Mesenchymal stem cell (in vitro differentiated cells and primary cell): ENCODE measurements around the gene GATAD1.

Experiments
- DNase-seq: peaks from one replicate; pipeline ENCODE4 v3.0.0-alpha.2; 2013
- H2AFZ ChIP-seq: one replicate; pipeline ENCODE4 v1.6.1; 2013; ENCODE audit warnings: low read depth, mild to moderate bottlenecking, control low read depth, inconsistent platforms, low read length, moderate library complexity
- H2AK5ac ChIP-seq: 2 replicates; pipeline ENCODE4 v1.6.1; 2013; ENCODE audit warnings: low read length, moderate library complexity, mild to moderate bottlenecking, inconsistent platforms; ENCODE audit not compliant: severe bottlenecking
- H2BK120ac ChIP-seq: one replicate; pipeline ENCODE4 v1.6.1; 2013; ENCODE audit warnings: low read depth, mild to moderate bottlenecking, inconsistent platforms, low read length, moderate library complexity
- H2BK12ac ChIP-seq, 2 experiments: one replicate each; pipeline ENCODE4 v1.6.1; 2013; ENCODE audit warnings: inconsistent platforms in 2 of 2, low read length in 2 of 2, mild to moderate bottlenecking in 2 of 2, moderate library complexity in 2 of 2, control low read depth in 1 of 2
- H2BK15ac ChIP-seq: one replicate; pipeline ENCODE4 v1.6.1; 2013; ENCODE audit warnings: mild to moderate bottlenecking, low read depth, inconsistent platforms; ENCODE audit not compliant: poor library complexity, severe bottlenecking
- H2BK5ac ChIP-seq: 2 replicates; pipeline ENCODE4 v1.6.1; 2013; ENCODE audit warnings: low read depth, mild to moderate bottlenecking, low read length, control low read depth, inconsistent platforms; ENCODE audit not compliant: poor library complexity, severe bottlenecking
- H3K14ac ChIP-seq, 2 experiments: one replicate each; pipeline ENCODE4 v1.6.1; 2013; ENCODE audit warnings: inconsistent platforms in 2 of 2, low read length in 2 of 2, control low read depth in 1 of 2, mild to moderate bottlenecking in 1 of 2, moderate library complexity in 1 of 2
- H3K18ac ChIP-seq, 2 experiments: one replicate each; pipeline ENCODE4 v1.6.1; 2013; ENCODE audit warnings: inconsistent platforms in 2 of 2, low read length in 2 of 2, control low read depth in 1 of 2, low read depth in 1 of 2, mild to moderate bottlenecking in 1 of 2
- H3K23ac ChIP-seq, 2 experiments: one replicate each; pipeline ENCODE4 v1.6.1; 2013; ENCODE audit warnings: inconsistent platforms in 2 of 2, low read length in 2 of 2, mild to moderate bottlenecking in 2 of 2, moderate library complexity in 2 of 2, control low read depth in 1 of 2
- H3K27ac ChIP-seq: 2 replicates; pipeline ENCODE4 v1.5.1; 2013; ENCODE audit warnings: mild to moderate bottlenecking, moderate library complexity, low read length, control low read depth, inconsistent platforms; ENCODE audit not compliant: poor library complexity, severe bottlenecking
- H3K27me3 ChIP-seq, 2 experiments: 2 replicates each; pipeline versions ENCODE4 v1.6.1 to v1.7.0; 2013; ENCODE audit warnings: low read length in 2 of 2, mild to moderate bottlenecking in 2 of 2, moderate library complexity in 2 of 2, control low read depth in 1 of 2, inconsistent platforms in 1 of 2; ENCODE audit not compliant: control insufficient read depth in 1 of 2, insufficient read depth in 1 of 2
- H3K36me3 ChIP-seq, 2 experiments: 2 replicates each; pipeline versions ENCODE4 v1.6.1 to v1.7.0; 2013; ENCODE audit warnings: low read length in 2 of 2, control low read depth in 1 of 2, inconsistent platforms in 1 of 2, low read depth in 1 of 2, mild to moderate bottlenecking in 1 of 2; ENCODE audit not compliant: insufficient read depth in 2 of 2, control insufficient read depth in 1 of 2
- H3K4ac ChIP-seq, 2 experiments: one replicate each; pipeline ENCODE4 v1.6.1; 2013; ENCODE audit warnings: inconsistent platforms in 2 of 2, low read length in 2 of 2, mild to moderate bottlenecking in 2 of 2, moderate library complexity in 2 of 2, control low read depth in 1 of 2, low read depth in 1 of 2
- H3K4me1 ChIP-seq: 2 replicates; pipeline ENCODE4 v1.6.1; 2013; ENCODE audit warnings: low read depth, low read length, control low read depth; ENCODE audit not compliant: control insufficient read depth, insufficient read depth
- H3K4me2 ChIP-seq: 2 replicates; pipeline ENCODE4 v1.6.1; 2013; ENCODE audit warnings: low read length, mild to moderate bottlenecking, inconsistent platforms; ENCODE audit not compliant: poor library complexity, severe bottlenecking
- H3K4me3 ChIP-seq, 2 experiments: 2 replicates each; pipeline versions ENCODE4 v1.5.1 to v1.7.0; 2013; ENCODE audit warnings: low read length in 2 of 2, mild to moderate bottlenecking in 2 of 2, control low read depth in 1 of 2, low read depth in 1 of 2; ENCODE audit not compliant: insufficient read depth in 1 of 2
- H3K79me1 ChIP-seq: replicated peaks from 2 replicates; pipeline ENCODE4 v1.6.1; 2013; ENCODE audit warnings: mild to moderate bottlenecking, control low read depth, low read length, inconsistent platforms; ENCODE audit not compliant: poor library complexity, severe bottlenecking
- H3K9ac ChIP-seq: 2 replicates; pipeline ENCODE4 v1.7.0; 2013; ENCODE audit warnings: mild to moderate bottlenecking, low read length, moderate library complexity
- H3K9me3 ChIP-seq: 2 replicates; pipeline ENCODE4 v1.7.0; 2013; ENCODE audit warnings: mild to moderate bottlenecking, low read length; ENCODE audit not compliant: control insufficient read depth
- H4K8ac ChIP-seq: one replicate; pipeline ENCODE4 v1.6.1; 2013; ENCODE audit warnings: inconsistent platforms, mild to moderate bottlenecking, low read length, moderate library complexity
- H4K91ac ChIP-seq: one replicate; pipeline ENCODE4 v1.6.1; 2013; ENCODE audit warnings: mild to moderate bottlenecking, low read length, inconsistent platforms
- WGBS: methylation state at CpG from one replicate; pipeline ENCODE4 v1.1.7; 2013; ENCODE audit warnings: mixed read lengths; 5-methylcytosine and 5-hydroxymethylcytosine counted together

Gene GATAD1

DNA sequence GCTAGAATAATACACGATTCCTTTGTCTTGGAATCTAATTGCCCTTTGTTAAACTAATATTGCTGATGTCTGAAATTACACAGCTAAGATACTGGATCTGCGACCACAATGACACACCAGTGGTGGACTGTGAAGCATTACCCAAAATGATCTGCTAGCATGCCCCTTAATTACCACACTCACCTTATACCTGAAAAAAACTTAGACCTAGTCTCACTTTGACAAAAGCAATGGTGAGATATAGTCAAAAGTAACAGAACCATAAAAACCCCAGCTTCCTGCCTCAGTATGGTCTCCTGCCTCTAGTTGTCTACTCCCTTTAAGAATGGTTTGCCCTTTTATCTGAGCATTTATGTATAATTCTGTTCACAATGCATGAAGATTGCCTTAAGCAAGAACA lies 51.3 kb downstream of the GATAD1 start:
- no peak overlapping the region for H2AK5ac ChIP-seq
- no peak overlapping the region for H3K4me2 ChIP-seq
- H3K79me1 ChIP-seq: no peaks in the 10 kb centered on the region
- H2BK12ac ChIP-seq: no peak overlapping the region
- H4K91ac ChIP-seq: no peak overlapping the region
- no peak overlapping the region for H2AFZ ChIP-seq
- H3K14ac ChIP-seq: no peak overlapping the region
- H2BK5ac ChIP-seq: no peak overlapping the region
- no peaks in the 10 kb centered on the region for H3K4me1 ChIP-seq
- no peak overlapping the region for H3K27ac ChIP-seq
- no peak overlapping the region for H2BK120ac ChIP-seq
- no peak overlapping the region for H4K8ac ChIP-seq
- WGBS: 96% methylated on average over 2 of the region's 2 CpGs
- no peak overlapping the region for H3K23ac ChIP-seq
- H3K27me3 ChIP-seq: no peaks in the 10 kb centered on the region
- no peaks in the 10 kb centered on the region for H3K9me3 ChIP-seq
- H2BK15ac ChIP-seq: no peak overlapping the region
- H3K18ac ChIP-seq: no peak overlapping the region
- no peak overlapping the region for H3K9ac ChIP-seq
- no peak overlapping the region for H3K4me3 ChIP-seq
- no peak for DNase-seq
- no peak overlapping the region for H3K4ac ChIP-seq
- H3K36me3 ChIP-seq: peaks cover 5 to 83% of the 10 kb centered on the region in 2 experiments

- H3K36me3 ChIP-seq: peaks cover 13 to 84% of the 10 kb centered on the region in 2 experiments
- H3K27ac ChIP-seq: no peak overlapping the region
- H4K8ac ChIP-seq: no peak overlapping the region
- H2BK15ac ChIP-seq: no peak overlapping the region
- no peak overlapping the region for H3K14ac ChIP-seq
- H2BK5ac ChIP-seq: no peak overlapping the region
- DNase-seq: no peak
- no peak overlapping the region for H3K4me3 ChIP-seq
- no peak overlapping the region for H3K18ac ChIP-seq
- no peak overlapping the region for H3K4ac ChIP-seq
- H3K9me3 ChIP-seq: no peaks in the 10 kb centered on the region
- H3K4me1 ChIP-seq: peaks cover 1% of the 10 kb centered on the region
- H2AFZ ChIP-seq: no peak overlapping the region
- H3K27me3 ChIP-seq: no peaks in the 10 kb centered on the region
- H3K9ac ChIP-seq: no peak overlapping the region
- no peak overlapping the region for H3K4me2 ChIP-seq
- H3K23ac ChIP-seq: no peak overlapping the region
- H2AK5ac ChIP-seq: no peak overlapping the region
- no peak overlapping the region for H4K91ac ChIP-seq
- H2BK12ac ChIP-seq: no peak overlapping the region
- 92% methylated on average over 2 of the region's 2 CpGs for WGBS
- no peak overlapping the region for H2BK120ac ChIP-seq
- H3K79me1 ChIP-seq: no peaks in the 10 kb centered on the region
Observed at GRCh38 chr7:92503767-92504166, 56.5 kb downstream of the GATAD1 start.

DNA sequence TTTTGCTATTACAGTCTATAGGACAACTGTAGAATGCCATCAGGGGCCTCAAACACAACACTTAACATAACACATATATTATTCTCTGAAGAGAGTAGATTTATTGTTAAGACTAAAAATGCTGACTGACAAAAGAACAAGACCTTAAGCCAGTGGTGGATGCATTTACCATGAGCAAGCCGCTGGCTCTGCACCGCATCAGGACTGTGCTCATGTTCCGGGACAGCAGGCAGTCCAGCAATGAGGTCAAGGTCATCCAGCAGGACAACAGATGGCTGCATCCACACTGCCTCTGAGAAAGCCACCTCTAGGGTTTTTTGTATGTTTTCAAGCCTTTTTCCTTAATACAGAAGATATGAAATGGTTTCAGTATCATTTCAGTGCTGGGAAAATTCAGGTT lies 57.3 kb downstream of the GATAD1 start:
- H3K14ac ChIP-seq: no peak overlapping the region
- no peak overlapping the region for H3K27ac ChIP-seq
- H4K91ac ChIP-seq: no peak overlapping the region
- H4K8ac ChIP-seq: no peak overlapping the region
- no peaks in the 10 kb centered on the region for H3K27me3 ChIP-seq
- no peak overlapping the region for H3K23ac ChIP-seq
- no peaks in the 10 kb centered on the region for H3K9me3 ChIP-seq
- 94% methylated on average over 3 of the region's 3 CpGs for WGBS
- H2AFZ ChIP-seq: no peak overlapping the region
- peaks cover 1% of the 10 kb centered on the region for H3K4me1 ChIP-seq
- no peak overlapping the region for H3K4ac ChIP-seq
- peaks cover 13 to 84% of the 10 kb centered on the region in 2 experiments for H3K36me3 ChIP-seq
- no peaks in the 10 kb centered on the region for H3K79me1 ChIP-seq
- H2AK5ac ChIP-seq: no peak overlapping the region
- H3K4me2 ChIP-seq: no peak overlapping the region
- H3K4me3 ChIP-seq: no peak overlapping the region
- no peak for DNase-seq
- no peak overlapping the region for H3K18ac ChIP-seq
- no peak overlapping the region for H2BK12ac ChIP-seq
- no peak overlapping the region for H3K9ac ChIP-seq
- no peak overlapping the region for H2BK15ac ChIP-seq
- H2BK120ac ChIP-seq: no peak overlapping the region
- no peak overlapping the region for H2BK5ac ChIP-seq

DNA sequence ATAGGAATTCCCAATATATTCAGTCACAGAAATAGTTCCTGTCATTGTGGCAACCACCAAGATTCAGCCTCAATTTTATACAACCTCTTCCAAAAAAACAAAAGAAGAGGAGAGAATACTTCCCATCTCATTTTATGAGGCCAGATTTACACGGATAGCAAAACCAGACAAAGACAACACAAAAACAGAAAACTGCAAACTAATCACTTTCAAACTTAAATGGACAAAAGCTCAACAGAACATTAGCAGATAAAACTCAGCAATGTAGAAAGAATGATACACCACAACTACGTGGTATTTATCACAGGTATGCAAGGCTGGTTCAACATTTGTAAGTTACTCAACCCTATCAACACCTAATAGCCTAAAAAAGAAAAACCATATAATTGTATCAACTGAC lies 59.1 kb downstream of the GATAD1 start:
- Histone ChIP-seq H3K4me2 (no peak overlapping the region), H3K79me1 (no peaks in the 10 kb centered on the region), H2BK120ac (no peak overlapping the region), H2AK5ac (no peak overlapping the region), H3K4ac (no peak overlapping the region), H3K9me3 (no peaks in the 10 kb centered on the region), H3K27me3 (no peaks in the 10 kb centered on the region), H4K91ac (no peak overlapping the region), H3K23ac (no peak overlapping the region), H2AFZ (no peak overlapping the region), H3K14ac (no peak overlapping the region), H3K27ac (no peak overlapping the region), H3K9ac (no peak overlapping the region), H2BK12ac (no peak overlapping the region), H3K4me1 (peaks cover 1% of the 10 kb centered on the region), H3K36me3 (peaks cover 8 to 73% of the 10 kb centered on the region in 2 experiments), H2BK15ac (no peak overlapping the region), H3K4me3 (no peak overlapping the region), H4K8ac (no peak overlapping the region), H2BK5ac (no peak overlapping the region), H3K18ac (no peak overlapping the region)
- 91% methylated on average over 2 of the region's 2 CpGs for WGBS
- no peak for DNase-seq
